ENCODE results near the gene TOB1.

TOB1 gene

DNA sequence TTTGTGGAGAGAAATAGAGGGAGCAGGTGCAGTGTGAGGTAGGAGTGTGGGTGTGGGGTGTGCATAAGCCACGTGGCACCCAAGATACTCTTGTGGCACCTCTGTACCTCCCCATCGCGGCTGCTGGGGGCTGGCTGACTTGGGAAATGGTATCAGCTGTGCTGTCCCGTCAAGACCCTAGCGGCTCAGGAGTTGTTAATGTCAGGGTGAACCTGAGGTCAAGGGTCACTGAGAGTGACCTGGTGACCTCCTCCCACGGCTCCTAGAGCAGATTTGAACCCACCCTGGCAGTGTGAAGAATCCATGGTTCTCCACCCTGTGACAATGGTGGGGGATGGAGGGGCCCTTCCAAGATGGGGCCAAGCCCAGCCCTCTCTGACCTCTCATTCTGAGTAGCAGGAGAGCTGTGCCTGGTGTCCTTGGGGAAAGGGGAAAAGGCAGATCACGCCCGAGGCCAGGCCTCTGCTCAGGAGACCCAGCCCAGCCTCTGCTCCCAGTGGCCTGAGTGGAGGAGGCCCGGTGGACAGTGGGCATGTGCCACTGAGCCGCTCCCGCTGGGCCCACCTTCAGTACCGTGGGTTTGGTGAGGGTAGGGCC is 33.8 kb downstream of the TOB1 start:
- DNase-seq (ENCODE audit: low read depth, low spot score): no peak

DNA sequence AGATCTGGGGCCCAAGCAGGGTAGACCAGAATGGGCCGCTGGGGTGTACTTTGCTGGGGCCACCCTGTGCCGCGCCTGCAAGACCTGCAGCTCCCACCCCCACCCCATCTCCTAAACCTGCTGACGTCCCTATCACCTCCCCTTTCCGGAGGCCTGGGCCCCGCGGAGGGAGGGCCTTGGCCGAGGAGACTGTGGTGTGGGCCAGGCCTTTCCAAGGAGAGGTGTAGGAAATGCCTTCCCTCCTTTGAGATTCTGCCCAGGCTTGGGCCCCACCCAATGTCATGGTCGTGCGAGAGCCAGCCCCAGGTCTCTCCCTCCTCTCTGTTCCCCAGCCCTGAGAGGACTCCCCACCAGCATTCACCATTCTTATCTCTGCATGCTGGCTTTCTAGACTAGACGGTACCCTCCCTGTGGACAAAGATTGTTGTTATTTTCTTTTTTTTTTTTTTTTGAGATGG is 34.7 kb downstream of the TOB1 start:
- no peak for DNase-seq (ENCODE audit: low read depth, low spot score)

DNA sequence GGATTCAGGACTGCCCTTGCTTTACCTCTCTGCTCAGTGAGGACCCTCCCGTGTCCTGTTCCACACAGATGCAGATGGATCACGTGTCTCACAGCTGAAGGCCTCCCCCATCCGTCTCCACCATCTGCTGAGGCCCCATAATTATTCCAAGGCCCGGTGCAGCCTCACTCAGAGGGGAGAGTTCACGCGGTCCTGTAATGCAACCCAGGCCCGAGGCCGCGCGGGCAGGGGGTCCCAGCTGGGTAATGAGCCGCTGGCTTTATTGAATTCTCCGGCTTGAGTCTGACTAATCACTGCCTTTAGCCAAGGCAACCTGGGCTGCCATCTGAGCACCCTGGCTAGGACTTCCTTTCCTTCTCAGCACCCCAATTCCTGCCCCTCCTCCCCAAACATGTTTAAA is 35.2 kb downstream of the TOB1 start:
- no peak for DNase-seq (ENCODE audit: low read depth, low spot score)

DNA sequence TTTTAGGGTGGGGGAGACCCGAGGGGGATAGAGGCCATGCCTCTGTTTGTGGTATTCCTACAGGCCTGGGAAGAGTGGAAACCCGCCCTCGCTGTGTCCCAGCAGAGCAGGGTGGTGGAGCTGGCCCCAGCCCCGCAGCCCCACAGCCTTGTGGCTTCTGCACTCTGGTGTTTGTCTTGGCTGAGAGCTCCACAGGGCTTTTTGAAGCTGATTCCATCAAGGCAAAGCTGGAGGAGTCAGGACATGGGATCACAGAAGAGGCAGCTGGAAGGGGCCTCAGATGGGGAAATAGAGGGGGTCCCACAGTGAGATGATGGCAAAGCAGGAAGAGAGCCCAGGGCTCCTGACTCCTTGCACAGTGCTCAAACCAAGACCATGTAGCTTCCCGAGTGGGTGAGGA is 35.8 kb downstream of the TOB1 start:
- no peak for DNase-seq (ENCODE audit: low read depth, low spot score)

DNA sequence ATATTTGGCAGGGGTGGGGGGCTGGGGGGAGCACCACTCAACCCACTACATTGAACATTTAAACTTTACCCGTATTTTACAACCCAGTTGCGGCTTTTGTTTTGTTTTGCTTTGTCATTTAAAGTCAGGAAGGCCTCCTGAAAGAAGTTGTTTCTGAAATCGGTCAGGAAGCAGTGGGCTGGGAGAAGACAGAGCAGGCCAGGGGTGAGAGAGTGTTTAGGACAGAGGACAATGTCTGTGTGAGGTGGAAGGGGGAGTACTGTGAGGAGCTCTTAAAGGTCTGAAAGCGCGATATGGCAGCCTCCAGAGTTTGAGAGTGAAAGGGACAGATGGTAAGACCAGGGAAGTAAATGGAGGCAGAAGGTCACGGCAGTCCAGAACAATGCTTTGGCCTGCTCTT is 36.8 kb downstream of the TOB1 start:
- no peak for DNase-seq (ENCODE audit: low read depth, low spot score)

- DNase-seq (ENCODE audit: low read depth, low spot score): no peak
These were observed 37.5 kb downstream of the TOB1 start for GRCh38 chr17:50828508-50829170.

GRCh38 chr17:50825188-50825587 is 41.0 kb downstream of the TOB1 start:
- DNase-seq (ENCODE audit: low read depth, low spot score): no peak

- no peak for DNase-seq (ENCODE audit: low read depth, low spot score)
These were observed 41.7 kb downstream of the TOB1 start for GRCh38 chr17:50824429-50824828.

- DNase-seq (ENCODE audit: low read depth, low spot score): no peak
These were observed 43.6 kb downstream of the TOB1 start for GRCh38 chr17:50822550-50822949.

GRCh38 chr17:50820651-50821050 is 45.5 kb downstream of the TOB1 start:
- DNase-seq (ENCODE audit: low read depth, low spot score): no peak

GRCh38 chr17:50818921-50819657 is 47.1 kb downstream of the TOB1 start:
- DNase-seq (ENCODE audit: low read depth, low spot score): no peak

- no peak for DNase-seq (ENCODE audit: low read depth, low spot score)
These were observed 47.9 kb downstream of the TOB1 start for GRCh38 chr17:50818261-50818660.

DNA sequence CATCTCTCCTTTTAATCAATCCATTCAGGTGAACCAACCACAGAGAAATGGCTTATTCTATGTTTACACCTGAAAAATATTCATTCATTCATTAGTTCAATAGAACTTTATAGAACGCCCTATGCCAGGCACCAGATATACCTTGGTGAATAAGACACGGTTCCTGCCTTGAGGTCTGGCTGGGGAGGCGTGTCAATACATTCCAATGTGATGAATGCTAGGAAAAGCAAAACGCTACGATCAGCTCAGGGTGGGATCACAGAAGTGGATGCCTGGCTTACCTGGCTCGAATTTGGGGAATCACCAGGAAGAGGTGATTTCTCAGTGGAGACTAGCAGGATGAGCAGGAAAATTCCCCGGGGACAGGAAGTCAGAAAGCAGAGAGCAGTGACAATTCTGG is 48.3 kb downstream of the TOB1 start:
- DNase-seq (ENCODE audit: low read depth, low spot score): no peak

DNA sequence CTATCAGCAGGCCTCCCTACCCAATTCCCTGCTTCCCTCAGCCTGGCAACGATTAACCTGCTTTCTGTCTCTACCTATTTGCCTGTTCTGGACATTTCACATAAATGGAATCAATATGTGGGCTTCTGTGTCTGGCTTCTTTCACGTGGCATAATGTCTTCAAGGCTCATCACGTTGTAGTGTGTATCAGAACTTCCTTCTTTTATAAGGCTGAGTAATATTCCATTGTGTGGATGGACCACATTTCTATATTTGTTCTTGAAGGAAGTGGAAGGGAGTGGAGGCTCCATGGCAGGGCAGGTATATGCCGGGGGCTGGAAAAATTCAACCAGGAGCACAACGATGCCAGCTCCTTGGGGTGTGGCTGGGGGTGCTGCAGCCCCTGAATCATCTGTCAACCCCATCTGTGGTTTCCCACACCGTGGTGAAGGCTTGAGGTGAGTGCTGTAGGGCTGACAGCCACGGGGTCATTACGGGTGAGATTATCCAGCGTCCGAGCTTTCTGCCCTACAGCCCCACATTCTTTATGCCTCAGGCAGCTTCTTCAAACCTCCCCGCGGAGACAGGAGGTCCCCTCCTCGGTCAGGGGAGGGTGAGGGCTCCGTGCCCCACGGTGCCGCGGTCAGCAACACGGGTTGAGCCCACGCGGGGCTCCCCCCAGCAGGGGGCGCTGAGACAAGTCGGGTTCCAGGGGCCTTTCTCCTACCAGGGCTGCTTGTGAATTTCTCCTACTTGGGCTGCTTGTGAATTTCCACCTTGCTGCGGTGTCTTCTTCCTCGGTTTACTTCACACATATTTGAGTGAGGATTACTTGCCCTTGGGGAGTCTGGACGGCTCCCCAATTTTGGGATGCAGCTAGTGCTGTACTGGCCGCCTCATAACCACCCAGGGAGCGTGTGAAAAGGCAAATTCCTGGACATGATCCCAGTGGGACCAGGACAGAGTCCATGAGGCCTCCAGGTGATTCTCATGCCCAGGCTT is 49.1 kb downstream of the TOB1 start:
- DNase-seq (ENCODE audit: low read depth, low spot score): peak; percentile 24

DNA sequence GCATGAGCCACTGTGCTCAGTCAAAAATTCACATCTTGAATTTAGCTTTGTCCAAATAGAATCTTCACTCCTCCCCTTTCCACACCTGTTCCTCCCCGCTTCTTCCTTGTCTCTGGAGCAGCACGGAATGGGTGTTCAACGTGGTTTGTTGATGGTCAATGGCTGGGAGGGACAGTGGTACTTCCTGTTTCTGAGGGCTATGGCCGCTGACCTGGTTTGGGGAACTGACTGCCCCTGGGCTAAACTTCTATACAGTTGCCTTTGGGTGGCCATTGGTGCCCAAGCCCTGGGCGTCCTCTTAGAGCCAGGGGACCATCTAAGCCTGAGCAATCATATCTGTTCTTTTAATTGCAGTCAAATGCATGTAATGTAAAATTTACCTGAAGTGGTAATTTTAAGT is 49.9 kb downstream of the TOB1 start:
- DNase-seq (ENCODE audit: low read depth, low spot score): no peak

- DNase-seq (ENCODE audit: low read depth, low spot score): no peak
These were observed 50.8 kb downstream of the TOB1 start for GRCh38 chr17:50815400-50815799.

DNA sequence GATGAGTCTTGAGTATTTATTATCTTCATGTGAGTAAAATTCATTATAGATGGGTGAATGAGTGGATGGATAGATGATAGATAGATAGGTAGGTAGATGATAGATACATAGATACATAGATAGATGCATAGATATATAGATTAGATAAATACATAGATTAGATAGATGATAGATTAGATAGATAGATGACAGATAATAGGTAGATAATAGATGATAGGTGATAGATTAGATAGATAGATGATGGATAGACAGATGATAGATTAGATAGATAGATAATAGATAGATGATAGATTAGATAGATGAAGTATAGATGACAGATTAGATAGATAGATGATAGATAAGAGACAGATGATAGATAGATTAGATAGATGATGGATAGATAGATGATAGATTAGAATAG is 52.6 kb downstream of the TOB1 start:
- DNase-seq (ENCODE audit: low read depth, low spot score): no peak
